Ureter (tissue), 1 donor: ENCODE measurements around the gene MRM2. TPM values are rescaled to one million over a fixed set of nuclear protein-coding genes. Genes with fewer than 3 reads are reported as not detected.

Experiments used
- DNase-seq: peaks from one replicate; pipeline ENCODE4 v3.0.0-alpha.2; 2020; ENCODE audit warnings: low spot score
- total RNA-seq: library from RNA; stranded (reverse); gene quantifications from one replicate; pipeline ENCODE4 v1.2.4, GENCODE V29; 2023
- donor health status: DM: yes; HTN: yes; CAD: no.

Gene MRM2
- total RNA-seq, 1 donor from 2014 or later: 34.2 TPM

GRCh38 chr7:2222516-2222915 lies 19.5 kb downstream of the MRM2 start:
- DNase-seq: no peak

- no peak for DNase-seq
Measured at GRCh38 chr7:2220954-2221353, 21.1 kb downstream of the MRM2 start.

GRCh38 chr7:2220506-2220905 lies 21.5 kb downstream of the MRM2 start:
- no peak for DNase-seq

GRCh38 chr7:2220030-2220429 lies 22.0 kb downstream of the MRM2 start:
- no peak for DNase-seq

- DNase-seq: no peak
Measured at GRCh38 chr7:2219606-2220005, 22.4 kb downstream of the MRM2 start.

- no peak for DNase-seq
Measured at GRCh38 chr7:2219136-2219535, 22.9 kb downstream of the MRM2 start.

GRCh38 chr7:2218444-2218785 lies 23.6 kb downstream of the MRM2 start:
- DNase-seq: no peak

GRCh38 chr7:2217716-2218443 lies 24.1 kb downstream of the MRM2 start:
- no peak for DNase-seq

GRCh38 chr7:2217206-2217605 lies 24.8 kb downstream of the MRM2 start:
- DNase-seq: no peak

GRCh38 chr7:2215851-2216250 lies 26.2 kb downstream of the MRM2 start:
- no peak for DNase-seq

- no peak for DNase-seq
Measured at GRCh38 chr7:2214636-2215035, 27.4 kb downstream of the MRM2 start.

GRCh38 chr7:2213551-2214215 lies 28.3 kb downstream of the MRM2 start:
- no peak for DNase-seq

GRCh38 chr7:2212906-2213305 lies 29.1 kb downstream of the MRM2 start:
- DNase-seq: no peak

GRCh38 chr7:2211926-2212325 lies 30.1 kb downstream of the MRM2 start:
- no peak for DNase-seq

- DNase-seq: no peak
Measured at GRCh38 chr7:2211259-2211880, 30.6 kb downstream of the MRM2 start.

GRCh38 chr7:2210551-2211258 lies 31.3 kb downstream of the MRM2 start:
- no peak for DNase-seq

GRCh38 chr7:2209961-2210323 lies 32.1 kb downstream of the MRM2 start:
- DNase-seq: no peak

GRCh38 chr7:2209146-2209960 lies 32.7 kb downstream of the MRM2 start:
- DNase-seq: peak; percentile 73

- DNase-seq: no peak
Measured at GRCh38 chr7:2208712-2209111, 33.3 kb downstream of the MRM2 start.

GRCh38 chr7:2205036-2205780 lies 36.8 kb downstream of the MRM2 start:
- DNase-seq: no peak

- no peak for DNase-seq
Measured at GRCh38 chr7:2204446-2204845, 37.6 kb downstream of the MRM2 start.
